Gastrocnemius medialis (tissue), 4 donors: ENCODE results near the gene ASIC2. TPM values are rescaled to one million over a fixed set of nuclear protein-coding genes. Genes with fewer than 3 reads are reported as not detected.

Source experiments
- ATAC-seq, 2 donors: fragments of 150-250 bp; one replicate each; pipeline ENCODE4 v1.9.1; 2016
- DNase-seq, 2 donors: peaks; one replicate each; pipeline ENCODE4 v3.0.0-alpha.2; 2019
- H3K27ac ChIP-seq, 4 donors: fragments of 200-600 bp; sonication (generic); 1 replicate in 1 of 4; 2 replicates in 3 of 4; pipeline ENCODE4 v1.5.1; 2016 to 2018; ENCODE audit warnings: mild to moderate bottlenecking in 2 of 4, moderate library complexity in 1 of 4
- H3K27me3 ChIP-seq, 3 donors: fragments of 200-600 bp; sonication (generic) in 2 of 3; 1 replicate in 1 of 3; 2 replicates in 2 of 3; pipeline versions ENCODE4 v1.5.1 to v1.6.0; 2016 to 2019; ENCODE audit warnings: mild to moderate bottlenecking in 1 of 3, moderate library complexity in 1 of 3
- H3K36me3 ChIP-seq, 2 donors: fragments of 200-600 bp; sonication (generic) in 1 of 2; one replicate each; pipeline ENCODE4 v1.5.1; 2017 to 2018
- H3K4me1 ChIP-seq, 2 donors: fragments of 200-600 bp; sonication (generic) in 1 of 2; one replicate each; pipeline ENCODE4 v1.5.1; 2016 to 2017; ENCODE audit warnings: mild to moderate bottlenecking in 2 of 2
- H3K4me3 ChIP-seq, 4 donors: fragments of 200-600 bp; sonication (generic) in 3 of 4; 1 replicate in 1 of 4; 2 replicates in 3 of 4; pipeline ENCODE4 v1.5.1; 2016 to 2019; ENCODE audit warnings: mild to moderate bottlenecking in 2 of 4
- H3K9me3 ChIP-seq, 3 donors: fragments of 200-600 bp; sonication (generic) in 2 of 3; 1 replicate in 1 of 3; 2 replicates in 2 of 3; pipeline ENCODE4 v1.5.1; 2016 to 2019
- POLR2A ChIP-seq, 2 donors: fragments of 450-650 bp; IDR thresholded peaks; one replicate each; pipeline ENCODE4 v1.6.1; 2017; ENCODE audit warnings: antibody characterized with exemption in 2 of 2, mild to moderate bottlenecking in 2 of 2, moderate library complexity in 2 of 2
- in situ Hi-C, 4 donors: fragments of 200-750 bp; cut with MboI; loops; one replicate each; pipeline versions ENCODE4 v1.15.0 to v1.8.0; 2017; ENCODE audit warnings: low sequenced_read_pairs in 4 of 4
- intact Hi-C: fragments of 100-400 bp; cut with DNase I; formaldehyde crosslinking; loops from one replicate; pipeline ENCODE4 v1.15.1; 2023; ENCODE audit warnings: low total_unique reads
- total RNA-seq, 4 donors: library from RNA; depleted of rRNA; stranded (reverse); fragments of >200 nt; gene quantifications; one replicate each; pipeline versions ENCODE4 v1.1.0 to v1.2.3, GENCODE V29; 2016
- TF ChIP-seq, protein P1 (sequence below), 5 experiments: fragments of 450-650 bp in 3 of 5; fragments of 200-600 bp in 2 of 5; sonication (generic) in 2 of 5; IDR thresholded peaks in 4 of 5; conservative IDR thresholded peaks in 1 of 5; 1 replicate in 4 of 5; 2 replicates in 1 of 5; pipeline ENCODE4 v1.5.1; 2016 to 2019; ENCODE audit warnings: antibody characterized with exemption in 5 of 5, mild to moderate bottlenecking in 3 of 5, moderate library complexity in 3 of 5

The ASIC2 gene
- total RNA-seq, 4 donors from 2014 or later = not detected

DNA sequence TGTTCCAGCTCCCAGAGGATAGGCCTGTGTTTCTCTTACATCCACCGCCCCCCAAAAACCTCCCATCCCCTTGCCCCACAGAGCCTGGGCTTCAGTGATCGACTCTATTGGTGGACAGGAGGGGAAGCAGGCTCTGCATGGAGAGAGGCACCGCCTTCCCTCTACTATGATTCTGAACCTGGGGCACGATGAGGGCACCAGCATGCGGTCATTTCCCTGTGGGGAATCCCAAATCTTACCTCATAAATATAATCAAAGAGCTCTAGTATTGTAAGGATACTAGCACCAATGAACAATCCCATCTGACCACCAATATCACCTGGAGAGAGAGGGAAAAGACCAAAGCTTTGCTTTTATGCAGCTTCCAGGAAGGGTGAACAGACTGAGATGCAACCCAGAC lies 275.7 kb downstream of the ASIC2 start:
- ATAC-seq = no peak
- Histone ChIP-seq H3K36me3 (no peaks in the 10 kb centered on the region), H3K4me1 (no peaks in the 10 kb centered on the region), H3K9me3 (no peaks in the 10 kb centered on the region), H3K27me3 (no peaks in the 10 kb centered on the region), H3K27ac (no peak overlapping the region), H3K4me3 (no peak overlapping the region)
- DNase-seq = no peak
- in situ Hi-C loops = no loop called here
- intact Hi-C loops = no loop called here
- TF ChIP-seq, protein P1, sequence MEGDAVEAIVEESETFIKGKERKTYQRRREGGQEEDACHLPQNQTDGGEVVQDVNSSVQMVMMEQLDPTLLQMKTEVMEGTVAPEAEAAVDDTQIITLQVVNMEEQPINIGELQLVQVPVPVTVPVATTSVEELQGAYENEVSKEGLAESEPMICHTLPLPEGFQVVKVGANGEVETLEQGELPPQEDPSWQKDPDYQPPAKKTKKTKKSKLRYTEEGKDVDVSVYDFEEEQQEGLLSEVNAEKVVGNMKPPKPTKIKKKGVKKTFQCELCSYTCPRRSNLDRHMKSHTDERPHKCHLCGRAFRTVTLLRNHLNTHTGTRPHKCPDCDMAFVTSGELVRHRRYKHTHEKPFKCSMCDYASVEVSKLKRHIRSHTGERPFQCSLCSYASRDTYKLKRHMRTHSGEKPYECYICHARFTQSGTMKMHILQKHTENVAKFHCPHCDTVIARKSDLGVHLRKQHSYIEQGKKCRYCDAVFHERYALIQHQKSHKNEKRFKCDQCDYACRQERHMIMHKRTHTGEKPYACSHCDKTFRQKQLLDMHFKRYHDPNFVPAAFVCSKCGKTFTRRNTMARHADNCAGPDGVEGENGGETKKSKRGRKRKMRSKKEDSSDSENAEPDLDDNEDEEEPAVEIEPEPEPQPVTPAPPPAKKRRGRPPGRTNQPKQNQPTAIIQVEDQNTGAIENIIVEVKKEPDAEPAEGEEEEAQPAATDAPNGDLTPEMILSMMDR (IDR thresholded peaks at IDR 0.05 in 4 of 5, conservative IDR thresholded peaks at IDR 0.05 in 1 of 5) = no peak
- no peak for TF ChIP-seq POLR2A (IDR thresholded peaks at IDR 0.05)

DNA sequence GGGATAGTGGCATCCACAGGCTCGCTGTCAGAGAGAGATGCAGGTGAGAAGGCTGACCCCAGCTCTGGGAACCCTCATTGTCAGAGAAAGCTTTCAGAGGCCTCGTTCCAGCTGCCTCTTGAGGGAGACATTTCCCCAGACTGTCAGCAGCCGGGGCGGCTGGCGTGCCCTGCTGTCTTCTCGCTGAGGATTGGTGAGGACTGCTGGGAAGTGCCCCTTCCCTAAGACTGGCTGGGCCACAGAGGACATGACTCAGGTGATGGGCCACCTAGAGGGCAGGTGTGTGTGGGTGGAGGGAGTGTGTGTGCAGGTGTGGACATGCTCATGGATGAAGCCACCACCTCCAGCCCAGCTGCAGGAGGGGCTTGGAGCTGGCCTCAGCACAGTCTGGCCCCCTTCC lies 276.2 kb downstream of the ASIC2 start:
- DNase-seq = no peak
- Histone ChIP-seq H3K4me3 (no peak overlapping the region), H3K9me3 (no peaks in the 10 kb centered on the region), H3K27ac (no peak overlapping the region), H3K27me3 (no peaks in the 10 kb centered on the region), H3K4me1 (no peaks in the 10 kb centered on the region), H3K36me3 (no peaks in the 10 kb centered on the region)
- intact Hi-C loops (no loop called here), in situ Hi-C loops (no loop called here)
- no peak for ATAC-seq
- TF ChIP-seq POLR2A (IDR thresholded peaks at IDR 0.05) = no peak

DNA sequence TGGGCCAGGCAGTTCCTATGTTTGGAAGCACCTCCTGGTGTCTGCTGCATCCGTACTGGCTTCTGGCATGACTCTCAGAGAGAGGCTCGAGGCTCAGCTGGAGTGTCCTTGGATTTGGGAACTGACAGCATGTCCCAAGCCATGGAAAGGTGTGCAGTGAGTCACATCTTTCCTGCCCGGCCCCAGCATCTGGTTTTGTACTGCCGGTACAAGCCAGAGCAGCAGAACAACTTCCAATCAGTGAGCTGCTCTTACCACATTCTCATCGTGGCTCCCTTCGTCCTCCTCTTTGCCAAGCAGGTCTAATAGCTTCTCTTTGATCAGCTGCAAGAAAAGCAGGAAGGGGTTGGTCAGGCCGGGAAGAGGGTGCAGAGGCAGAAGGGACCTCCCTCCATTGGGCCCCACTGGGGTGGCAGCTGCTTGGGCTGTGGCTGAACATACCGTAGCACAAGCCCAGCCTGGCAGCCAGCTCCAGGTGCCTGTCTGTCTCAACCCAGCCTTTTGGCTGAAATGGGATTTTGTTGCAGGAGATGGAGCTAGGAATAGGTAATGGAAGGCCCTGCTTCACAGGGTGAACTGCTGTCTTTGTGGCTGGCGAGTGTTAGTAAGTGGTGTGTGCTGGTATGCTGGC lies 277.3 kb downstream of the ASIC2 start:
- Histone ChIP-seq H3K27ac (no peak overlapping the region), H3K36me3 (no peaks in the 10 kb centered on the region), H3K9me3 (no peaks in the 10 kb centered on the region), H3K27me3 (no peaks in the 10 kb centered on the region), H3K4me3 (no peak overlapping the region), H3K4me1 (no peaks in the 10 kb centered on the region)
- TF ChIP-seq POLR2A (IDR thresholded peaks at IDR 0.05) = no peak
- TF ChIP-seq, protein P1 (IDR thresholded peaks at IDR 0.05 in 4 of 5, conservative IDR thresholded peaks at IDR 0.05 in 1 of 5) = no peak
- intact Hi-C loops = no loop called here
- no peak for DNase-seq
- no peak for ATAC-seq
- in situ Hi-C loops = no loop called here

DNA sequence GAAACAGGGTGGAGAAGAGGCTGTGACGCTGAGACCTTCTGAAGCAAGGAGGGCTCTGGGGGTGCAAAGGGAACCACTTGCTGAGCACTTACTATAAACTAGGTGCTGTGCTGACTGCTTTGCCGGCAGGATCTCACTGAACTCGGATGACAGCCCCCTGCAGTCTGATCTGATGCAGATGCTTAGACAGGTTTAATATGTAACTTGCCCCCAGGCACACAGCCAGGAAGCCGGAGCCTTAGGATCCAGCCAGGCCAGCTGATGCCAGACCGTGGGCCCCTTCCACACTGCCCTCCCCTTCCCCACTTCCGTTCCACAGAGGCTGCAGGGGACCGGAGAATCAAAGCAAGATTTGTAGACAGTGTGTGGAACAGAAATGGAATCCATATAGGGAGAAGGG lies 278.3 kb downstream of the ASIC2 start:
- Histone ChIP-seq H3K4me1 (no peaks in the 10 kb centered on the region), H3K9me3 (no peaks in the 10 kb centered on the region), H3K27me3 (no peaks in the 10 kb centered on the region), H3K27ac (no peak overlapping the region), H3K4me3 (no peak overlapping the region), H3K36me3 (no peaks in the 10 kb centered on the region)
- ATAC-seq = no peak
- intact Hi-C loops = no loop called here
- TF ChIP-seq, protein P1 (IDR thresholded peaks at IDR 0.05 in 4 of 5, conservative IDR thresholded peaks at IDR 0.05 in 1 of 5) = no peak
- TF ChIP-seq POLR2A (IDR thresholded peaks at IDR 0.05) = no peak
- DNase-seq = no peak
- in situ Hi-C loops = no loop called here

DNA sequence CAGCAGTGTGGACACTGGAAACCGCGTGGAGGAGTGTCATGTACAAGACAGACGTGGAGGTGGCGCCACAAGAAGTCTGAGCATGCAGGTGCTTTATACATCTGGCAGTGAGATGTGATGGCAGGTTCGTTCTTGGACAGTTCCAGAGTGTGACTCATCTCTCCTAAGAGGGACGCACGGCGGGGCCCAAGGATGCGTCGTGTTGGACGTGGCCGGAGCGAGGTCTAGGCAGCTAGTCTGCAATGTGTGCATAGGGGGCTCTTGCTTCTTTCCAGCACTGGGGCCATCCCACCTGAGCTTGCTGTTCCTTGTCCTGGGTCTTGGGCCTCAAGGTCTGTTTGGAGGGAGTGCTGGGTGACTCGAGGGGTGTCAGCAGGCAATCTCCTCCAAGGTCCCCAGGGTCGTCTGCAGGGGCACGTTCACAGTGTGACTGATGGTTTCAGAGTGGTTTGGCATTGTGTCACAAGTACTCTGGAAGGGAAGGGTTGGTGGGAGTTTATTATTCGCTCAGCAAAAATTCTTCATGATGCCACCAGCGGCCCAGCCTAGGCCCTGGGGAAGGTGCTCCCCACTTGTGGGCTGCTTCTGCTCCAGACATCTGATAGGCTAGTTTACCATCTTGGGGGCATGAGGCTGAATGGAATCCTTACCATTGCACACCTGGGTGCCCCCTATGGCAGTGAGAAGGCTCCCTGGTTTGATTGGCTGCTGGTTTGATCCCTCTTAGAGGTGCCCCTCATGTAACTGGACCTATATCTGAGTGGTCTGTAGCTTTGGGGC lies 279.3 kb downstream of the ASIC2 start:
- Histone ChIP-seq H3K27ac (no peak overlapping the region), H3K36me3 (no peaks in the 10 kb centered on the region), H3K27me3 (no peaks in the 10 kb centered on the region), H3K9me3 (no peaks in the 10 kb centered on the region), H3K4me1 (no peaks in the 10 kb centered on the region), H3K4me3 (no peak overlapping the region)
- intact Hi-C loops = no loop called here
- no peak for ATAC-seq
- TF ChIP-seq, protein P1 (IDR thresholded peaks at IDR 0.05 in 4 of 5, conservative IDR thresholded peaks at IDR 0.05 in 1 of 5) = no peak
- TF ChIP-seq POLR2A (IDR thresholded peaks at IDR 0.05) = no peak
- no peak for DNase-seq
- in situ Hi-C loops = no loop called here
